Activated CD4-positive, alpha-beta T cell treated with anti-CD3 and anti-CD28 coated beads, Interleukin-2, amount 50 U/mL, for 16 hours (primary cell): Measurements from ENCODE around the gene USF3.

ENCODE experiments used
- DNase-seq: peaks from one replicate; pipeline ENCODE4 v3.0.0-alpha.2; 2020

The USF3 gene

DNA sequence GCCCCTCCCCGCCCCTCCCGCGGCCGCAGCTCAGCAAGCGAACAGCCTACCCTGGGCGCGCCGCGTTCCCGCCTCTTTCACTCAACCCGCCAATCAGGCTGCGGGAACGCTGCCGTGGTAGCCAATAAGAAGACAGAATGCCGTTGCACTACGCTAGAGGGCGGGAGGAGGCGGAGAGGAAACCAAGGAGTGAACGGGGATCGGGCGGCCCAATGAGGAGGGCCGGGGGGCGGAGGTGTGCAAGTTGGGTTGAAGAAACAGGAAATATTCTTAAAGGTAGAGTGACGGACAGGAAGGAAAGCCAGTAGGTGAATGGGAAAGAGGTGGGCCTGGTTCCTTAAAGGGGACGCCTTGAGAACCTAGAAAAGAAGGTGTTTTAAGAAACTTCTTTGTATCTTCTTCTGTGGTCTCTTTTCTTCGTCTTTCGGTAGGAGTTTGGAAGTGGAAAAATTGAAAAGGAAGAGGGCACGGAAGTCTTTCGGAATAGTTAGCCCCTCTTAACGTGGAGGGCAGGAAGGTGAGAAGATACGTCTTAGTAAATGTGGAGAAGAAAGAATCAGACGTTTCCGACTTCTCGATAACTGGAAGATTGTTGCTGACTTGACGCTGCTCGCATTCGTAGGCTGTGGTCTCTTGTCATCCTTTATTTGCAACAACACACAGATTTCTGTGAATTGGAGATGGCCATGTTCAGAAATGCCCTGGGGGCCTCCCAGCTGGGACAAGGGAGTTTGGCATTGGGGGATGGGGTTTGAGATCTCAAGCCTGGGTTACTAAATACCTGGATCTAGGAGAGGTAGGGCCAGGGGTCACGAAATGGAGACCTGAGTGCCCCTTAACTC, 437 bp upstream of the USF3 start:
- peak; percentile 99 for DNase-seq

DNA sequence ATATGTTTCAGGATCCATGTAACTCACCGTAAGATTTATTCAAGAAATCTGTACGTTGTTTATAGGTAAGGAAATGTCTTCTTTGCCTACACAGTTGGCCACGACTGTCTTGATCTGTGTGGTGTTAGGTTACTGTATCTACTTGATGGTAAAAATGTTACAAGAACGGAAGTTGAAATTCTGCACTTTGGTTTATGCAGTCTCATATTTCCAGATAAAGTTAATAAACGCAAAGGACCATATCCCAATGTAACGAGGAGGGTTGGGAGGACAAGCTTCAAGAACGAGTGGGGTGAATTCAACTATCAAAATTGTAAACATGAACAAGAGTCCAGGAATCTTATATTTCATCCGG, 1.0 kb downstream of the USF3 start:
- DNase-seq, result no peak

DNA sequence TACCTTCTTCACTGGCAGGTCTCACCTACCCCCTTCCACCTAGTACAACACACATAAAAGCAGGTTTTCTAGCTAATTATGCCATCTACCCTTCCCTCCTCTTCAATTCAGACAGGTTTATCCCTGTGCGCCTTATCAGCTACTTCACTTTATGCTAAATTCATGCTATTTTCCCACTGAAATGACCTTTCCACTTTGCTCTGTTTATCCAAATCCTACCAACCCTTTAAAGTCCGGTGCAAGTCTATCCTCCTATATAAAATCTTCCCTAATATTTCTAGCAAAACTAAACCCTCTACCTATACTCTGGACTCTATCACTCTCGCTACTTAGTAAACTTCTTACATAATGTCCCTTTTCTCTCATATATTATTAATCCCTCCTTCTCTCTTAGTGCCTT, 6.0 kb downstream of the USF3 start:
- no peak for DNase-seq

DNA sequence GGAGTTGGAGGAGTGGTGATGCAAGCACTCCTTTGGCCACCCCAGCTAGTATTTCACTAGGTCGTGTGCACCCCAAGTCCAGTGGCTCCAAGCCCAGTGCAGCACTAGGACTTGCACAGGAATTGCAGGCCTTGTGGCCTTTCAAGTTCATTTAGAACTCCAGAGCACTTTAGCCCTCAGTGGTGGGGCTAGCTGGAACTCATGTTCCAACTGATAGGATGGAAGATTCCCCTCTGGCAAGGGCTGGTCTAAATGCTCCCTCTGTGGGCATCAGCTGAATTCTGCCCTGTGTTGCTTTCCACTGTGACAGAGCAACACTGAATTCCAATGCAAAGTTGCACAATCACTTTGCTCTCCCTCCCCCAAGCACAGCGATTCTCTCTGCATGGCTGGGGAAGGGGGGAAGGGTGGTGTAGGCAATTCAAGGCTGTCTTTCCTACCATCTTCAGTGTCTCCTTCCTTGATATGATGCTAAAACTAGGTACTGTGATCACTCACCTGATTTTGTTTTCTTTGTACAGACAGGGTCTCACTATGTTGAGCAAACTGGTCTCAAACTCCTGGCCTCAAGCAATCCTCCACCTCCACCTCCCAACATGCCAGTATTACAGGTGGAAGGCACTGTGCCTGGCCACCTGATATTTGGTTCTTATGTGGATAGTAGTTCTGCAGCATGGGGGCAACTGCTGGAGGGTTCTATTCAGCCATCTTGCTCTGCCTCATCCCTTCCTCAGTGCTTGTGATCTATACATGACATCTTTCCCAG, 10.3 kb downstream of the USF3 start:
- DNase-seq, result no peak

DNA sequence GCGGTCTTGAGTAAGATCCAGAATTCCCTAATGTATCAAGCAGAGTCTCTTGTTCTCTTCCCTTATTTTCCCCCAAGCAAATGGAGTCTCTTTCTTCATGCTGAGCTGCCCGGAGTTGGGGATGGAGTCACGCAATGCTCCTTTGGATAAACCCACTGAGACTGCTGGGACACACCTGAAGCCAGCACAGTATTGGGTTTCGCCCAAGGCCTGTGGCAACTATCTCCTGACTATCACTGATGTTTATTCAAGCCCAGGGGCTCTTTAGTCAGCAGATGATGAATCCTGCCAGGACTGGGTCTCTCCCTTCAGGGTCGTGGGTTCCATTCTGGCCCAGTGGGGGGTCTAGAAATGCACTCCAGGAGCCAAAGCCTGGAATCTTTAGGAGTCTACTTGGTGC, 11.3 kb downstream of the USF3 start:
- DNase-seq, result no peak

DNA sequence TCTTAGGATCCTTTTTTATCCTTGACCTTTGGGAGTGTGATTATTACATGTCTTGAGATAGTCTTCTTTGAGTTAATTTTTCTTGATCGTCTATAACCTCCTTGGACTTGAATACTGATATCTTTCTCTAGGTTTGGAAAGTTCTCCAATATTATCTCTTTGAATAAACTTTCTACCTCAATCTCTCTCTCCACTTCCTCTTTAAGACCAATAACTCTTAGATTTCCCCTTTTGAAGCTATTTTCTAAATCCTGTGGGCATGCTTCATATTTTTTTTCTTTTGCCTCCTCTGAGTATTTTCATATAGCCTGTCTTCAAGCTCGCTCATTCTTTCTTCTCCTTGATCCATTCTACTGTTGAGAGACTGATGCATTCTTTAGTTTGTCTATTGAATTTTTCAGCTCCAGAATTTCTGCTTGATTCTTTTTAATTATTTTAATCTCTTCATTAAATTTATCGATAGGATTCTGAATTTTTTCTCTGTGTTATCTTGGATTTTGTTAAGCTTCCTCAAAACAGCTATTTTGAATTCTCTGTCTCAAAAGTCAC, 12.1 kb downstream of the USF3 start:
- DNase-seq, result no peak

DNA sequence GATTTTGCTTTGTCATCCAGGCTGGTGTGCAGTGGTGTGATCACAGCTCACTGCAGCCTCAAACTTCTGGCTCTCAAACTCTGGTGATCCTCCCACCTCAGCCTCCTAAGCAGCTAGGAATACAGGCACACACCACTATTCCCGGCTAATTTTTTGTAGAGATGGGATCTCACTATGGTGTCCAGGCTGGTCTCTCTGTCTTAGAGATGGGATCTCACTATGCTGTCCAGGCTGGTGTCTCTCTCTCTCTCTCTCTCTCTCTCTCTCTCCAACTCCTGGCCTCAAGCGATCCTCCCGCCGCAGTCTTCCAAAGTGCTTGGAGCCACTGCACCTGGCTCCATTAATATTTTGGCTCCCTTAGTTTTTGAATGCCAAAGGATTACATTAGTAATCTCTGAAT, 17.7 kb downstream of the USF3 start:
- no peak for DNase-seq

DNA sequence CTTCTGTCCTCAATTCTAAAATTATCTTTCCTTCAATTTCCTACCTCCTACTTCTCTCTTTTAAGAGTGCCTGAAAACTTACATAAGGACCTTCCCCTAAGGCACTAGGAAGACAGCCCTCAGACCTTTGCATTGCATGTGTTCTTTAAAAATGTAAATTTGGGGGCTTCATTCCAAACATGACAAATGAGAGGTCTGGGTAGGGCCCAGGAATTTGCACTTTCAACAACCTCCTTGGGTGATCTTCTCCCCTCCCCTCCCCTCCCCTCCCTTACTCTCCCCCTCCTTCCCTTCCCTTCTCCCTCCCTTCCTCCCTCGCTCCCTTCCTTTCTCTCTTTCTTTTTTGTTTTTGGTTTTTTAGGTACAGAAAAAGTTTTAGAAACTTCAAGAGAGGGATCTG, 18.7 kb downstream of the USF3 start:
- no peak for DNase-seq

DNA sequence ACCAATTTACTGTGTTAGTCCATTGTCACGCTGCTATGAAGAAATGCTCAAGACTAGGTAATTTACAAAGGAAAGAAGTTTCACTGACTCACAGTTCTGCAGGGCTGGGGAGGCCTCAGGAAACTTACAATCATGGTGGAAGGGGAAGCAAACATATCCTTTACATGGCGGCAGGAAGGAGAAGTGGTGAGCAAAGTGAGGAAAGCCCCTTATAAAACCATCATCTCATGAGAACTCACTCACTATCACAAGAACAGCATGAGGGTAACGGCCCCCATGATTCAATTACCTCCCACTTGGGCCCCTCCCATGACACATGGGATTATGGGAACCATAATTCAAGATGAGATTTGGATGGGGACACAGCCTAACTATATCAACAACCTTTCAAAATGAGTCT, 20.2 kb downstream of the USF3 start:
- no peak for DNase-seq

DNA sequence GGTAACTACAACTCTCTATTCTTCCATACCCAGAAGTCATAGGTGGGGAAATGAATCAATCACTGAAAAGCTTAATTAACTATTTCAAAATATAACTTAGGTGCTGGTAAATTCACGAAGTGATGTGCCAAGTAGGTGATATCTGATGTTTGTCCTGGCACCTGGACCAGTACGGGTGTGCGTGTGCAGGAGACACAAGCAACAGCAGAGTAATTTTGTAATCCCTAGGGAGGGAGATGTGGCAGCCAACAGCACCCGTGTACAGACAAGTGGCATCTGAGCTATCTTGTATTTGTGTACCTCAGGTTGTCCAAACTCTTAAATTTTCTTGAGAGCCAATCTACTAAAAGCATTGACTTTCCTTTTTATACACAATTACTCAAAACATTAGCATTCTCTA, 22.8 kb downstream of the USF3 start:
- DNase-seq, result no peak

DNA sequence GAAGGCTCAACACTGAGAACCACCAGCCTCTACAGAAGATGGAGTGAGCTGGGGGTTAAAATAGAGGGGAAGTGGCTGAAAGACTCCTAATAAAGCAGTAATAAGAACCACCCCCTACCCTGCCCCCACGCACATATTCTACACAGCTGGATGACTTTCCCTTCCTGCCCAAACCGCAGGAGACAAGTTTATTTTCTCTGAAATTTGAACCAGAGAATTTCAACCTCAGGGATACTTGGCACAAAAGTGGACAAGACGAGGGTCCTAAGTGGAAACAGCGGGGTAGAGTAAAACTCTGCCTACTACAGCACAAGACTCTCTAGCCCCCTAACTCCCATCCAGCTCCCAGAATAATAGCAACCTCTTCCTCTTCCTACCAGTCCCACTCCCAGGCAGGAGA, 28.4 kb downstream of the USF3 start:
- no peak for DNase-seq

DNA sequence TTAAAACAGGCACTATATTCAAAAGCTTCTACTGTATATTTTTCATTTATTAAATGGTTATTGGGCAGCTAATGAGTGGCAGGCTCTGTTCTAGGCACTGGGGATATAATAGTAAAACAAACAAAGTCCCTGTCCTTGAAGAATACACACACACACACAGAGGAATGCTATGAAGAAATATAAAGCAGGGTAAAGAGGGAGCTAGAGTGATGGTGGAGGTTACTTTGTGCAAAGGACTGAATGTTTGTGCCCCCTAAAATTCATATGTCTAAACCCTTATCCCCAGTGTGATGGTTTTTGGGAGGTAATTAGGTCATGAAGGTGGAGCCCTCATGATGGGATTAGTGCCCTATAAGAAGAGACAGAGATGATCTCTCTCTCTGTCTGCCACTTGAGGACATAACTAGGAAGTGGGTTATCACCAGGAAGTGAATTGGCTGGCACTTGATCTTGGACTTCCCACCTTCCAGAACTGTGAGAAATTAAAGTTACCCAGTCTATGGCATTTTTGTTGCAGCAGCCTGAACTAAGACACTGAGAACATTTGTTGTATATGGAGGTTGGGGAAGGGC, 31.8 kb downstream of the USF3 start:
- DNase-seq, result no peak

DNA sequence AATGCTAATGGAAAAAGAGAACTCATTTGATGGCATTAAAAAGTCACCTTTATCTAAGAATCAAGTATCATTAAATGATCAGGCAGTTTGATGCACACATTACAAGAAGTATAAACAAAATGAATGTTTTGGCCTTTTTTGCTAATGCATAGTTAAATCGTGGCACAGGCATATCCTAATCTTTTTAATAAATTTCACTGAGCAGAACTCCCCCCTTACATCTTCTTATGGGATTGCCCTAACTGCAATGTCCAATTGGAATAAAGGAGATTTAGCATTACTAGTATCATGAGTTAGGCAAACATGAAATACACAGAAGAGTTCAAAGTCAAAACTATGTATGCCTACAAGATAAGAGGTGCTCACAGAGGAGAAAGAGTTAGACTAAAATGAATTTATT, 32.7 kb downstream of the USF3 start:
- DNase-seq, result no peak

DNA sequence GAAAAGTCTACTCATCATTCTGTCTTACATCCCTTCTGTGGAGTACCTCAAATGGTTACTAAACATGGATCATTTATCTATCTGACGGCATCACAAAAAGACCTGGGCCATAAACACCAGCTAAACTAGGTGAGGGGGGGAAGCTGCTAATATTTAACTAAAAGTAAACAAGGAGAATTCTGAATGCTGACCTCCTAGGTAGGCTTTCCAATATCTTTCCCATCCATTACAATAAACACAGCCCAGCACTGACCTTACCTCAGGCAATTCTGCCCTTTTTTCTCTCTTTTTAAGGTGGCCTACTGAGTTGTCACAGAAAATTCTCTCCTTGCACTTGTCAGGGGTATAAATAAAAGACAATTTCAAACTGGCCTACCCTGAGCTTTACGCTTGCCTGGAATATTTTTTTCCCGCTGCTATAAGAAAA, 33.1 kb downstream of the USF3 start:
- no peak for DNase-seq

DNA sequence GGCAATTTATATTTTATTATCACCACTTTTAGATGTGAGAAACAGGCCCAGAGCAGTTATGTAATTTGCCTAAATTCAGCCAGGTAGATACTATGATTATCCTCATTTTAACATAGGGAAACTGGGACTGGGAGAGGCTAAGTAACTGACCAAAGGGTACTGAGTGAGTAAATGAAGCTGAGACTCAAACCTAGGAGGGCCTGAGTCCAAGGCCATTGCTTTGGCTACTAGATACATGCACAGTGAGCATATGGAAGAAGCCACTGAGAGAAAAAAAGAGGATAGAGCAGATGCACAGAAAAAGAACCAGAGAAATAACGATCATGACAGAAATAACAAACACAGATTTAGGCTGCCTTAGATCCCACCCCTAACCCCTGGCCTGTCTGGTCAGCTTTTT, 33.6 kb downstream of the USF3 start:
- no peak for DNase-seq

DNA sequence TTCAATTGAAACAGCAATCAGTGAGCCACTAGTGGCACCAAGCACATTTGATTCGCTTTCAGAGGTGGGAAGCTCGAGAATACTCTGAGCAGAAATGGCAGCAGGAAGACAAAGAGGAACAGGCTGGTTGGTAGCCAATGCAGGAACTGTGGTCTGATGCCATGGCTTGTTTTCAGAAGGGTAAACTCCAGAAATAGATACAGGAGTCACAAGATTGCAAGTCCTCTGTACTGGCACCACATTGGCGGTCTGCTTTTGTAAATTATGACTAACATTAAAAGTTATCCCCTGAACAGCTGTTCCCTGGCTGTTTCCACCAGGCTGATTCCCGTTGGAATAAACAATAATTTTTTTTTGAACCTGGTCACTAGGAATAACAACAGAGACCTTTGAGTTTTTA, 35.5 kb downstream of the USF3 start:
- DNase-seq, result no peak

DNA sequence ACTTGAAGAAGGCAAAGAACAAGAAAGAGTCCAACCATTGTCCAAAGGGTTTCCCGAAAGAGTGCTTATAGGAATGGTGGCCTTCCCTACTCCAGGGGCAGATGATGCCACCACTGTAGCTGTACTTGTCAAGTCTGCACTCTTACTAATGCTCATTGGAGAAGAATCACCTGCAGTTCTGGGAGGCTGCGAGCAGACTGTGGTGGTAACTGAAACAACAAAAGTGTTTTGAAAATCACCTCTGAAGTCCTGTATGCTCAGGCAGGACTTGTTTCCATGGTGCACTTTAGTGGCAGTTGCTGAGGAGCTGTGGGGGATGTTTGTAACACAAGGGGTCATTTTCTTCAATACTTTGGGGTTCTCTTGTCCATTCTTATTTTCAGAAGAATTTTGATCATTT, 36.0 kb downstream of the USF3 start:
- no peak for DNase-seq

DNA sequence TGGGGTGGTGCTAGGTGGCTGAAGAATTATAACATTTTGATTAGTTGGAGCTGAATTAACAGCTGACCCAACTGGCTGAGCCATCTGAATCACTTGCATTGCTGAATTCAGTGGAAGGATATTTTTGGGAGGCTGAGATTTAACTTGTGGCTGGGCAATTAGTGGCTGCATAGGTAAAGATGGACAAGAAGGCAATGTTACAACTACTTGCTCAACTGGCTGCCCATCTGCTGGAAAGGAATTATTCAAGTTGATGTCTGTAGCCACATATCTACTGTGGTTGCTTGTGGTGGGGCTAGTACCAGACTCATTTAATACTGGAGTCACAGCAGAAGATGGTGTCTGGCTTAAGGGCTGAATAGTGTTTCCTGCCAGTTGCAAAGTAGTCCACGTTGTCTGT, 36.4 kb downstream of the USF3 start:
- no peak for DNase-seq

DNA sequence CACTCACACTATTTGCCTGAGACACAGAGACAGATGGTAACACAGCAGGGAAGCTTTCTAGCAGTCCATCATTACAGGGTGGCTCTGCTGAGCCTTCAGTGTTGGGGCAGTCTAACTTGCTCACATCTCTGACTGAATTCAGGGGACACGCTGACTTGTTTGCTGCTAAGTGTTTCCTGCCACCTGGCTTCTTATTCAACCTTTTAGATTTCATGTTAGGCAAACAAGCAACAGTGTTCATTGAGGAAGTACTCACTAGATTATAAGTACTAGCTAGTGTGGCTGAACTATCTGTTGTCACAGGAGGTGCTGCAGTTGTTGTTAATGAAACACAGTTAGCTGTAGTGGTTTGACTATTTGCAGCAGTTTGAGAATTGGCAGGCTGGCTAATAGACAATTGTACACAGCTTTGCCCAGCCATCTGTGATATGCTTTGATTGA, 37.3 kb downstream of the USF3 start:
- no peak for DNase-seq

DNA sequence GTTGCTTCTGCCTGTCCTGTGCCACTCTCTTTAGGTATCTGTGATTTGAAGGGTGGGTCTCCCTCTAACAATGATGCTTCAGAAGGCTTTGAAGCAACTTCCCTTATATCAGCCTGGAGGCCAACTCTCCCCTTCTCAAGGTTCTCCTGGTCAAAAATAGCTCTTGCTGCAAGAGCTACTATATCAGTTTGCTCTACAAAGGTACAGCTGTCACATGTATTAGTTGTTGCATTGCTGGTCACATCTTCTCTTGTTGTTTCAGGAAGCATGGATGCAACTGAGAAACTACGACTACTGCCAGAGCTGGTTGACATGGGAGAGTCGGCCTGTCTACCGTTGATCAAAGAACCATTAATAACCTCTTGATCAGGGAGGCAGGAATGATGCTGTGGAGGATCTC, 38.3 kb downstream of the USF3 start:
- no peak for DNase-seq

DNA sequence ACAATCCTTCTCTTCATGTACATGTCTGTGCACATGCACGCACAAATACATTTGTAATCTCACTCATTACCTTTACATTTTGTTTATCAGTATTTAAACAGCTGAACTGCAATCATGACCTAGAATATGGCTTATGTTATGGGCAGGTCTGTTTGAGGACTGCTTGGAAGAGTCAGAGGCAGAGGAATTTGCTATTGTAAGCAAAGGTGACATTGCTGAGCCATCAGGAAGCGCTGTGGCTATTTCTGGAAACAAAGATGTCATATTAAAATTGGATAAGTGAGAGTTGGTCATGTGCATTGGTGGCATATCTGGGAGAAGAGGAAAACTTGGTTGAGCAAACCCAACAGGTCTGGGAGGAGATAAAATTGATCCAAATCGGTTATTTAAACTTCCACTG, 41.6 kb downstream of the USF3 start:
- DNase-seq, result no peak

DNA sequence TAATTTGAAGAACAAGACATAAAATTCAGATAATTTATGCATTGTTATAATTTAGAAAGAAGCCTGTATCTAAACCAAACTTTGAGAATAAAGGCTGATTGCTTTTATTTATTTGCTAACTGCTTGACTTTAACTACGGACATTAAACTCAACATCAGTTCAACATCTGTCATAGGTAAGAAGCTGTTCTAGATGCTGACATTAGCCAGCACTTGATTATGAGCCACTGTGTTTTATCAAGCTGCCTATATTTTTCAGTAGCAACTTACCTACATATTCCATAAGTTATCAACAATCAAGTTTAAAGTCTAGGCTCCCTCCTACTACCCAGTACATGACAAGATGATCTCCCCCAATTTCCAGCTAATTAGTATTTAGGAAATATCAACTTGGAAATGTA, 42.1 kb downstream of the USF3 start:
- no peak for DNase-seq

DNA sequence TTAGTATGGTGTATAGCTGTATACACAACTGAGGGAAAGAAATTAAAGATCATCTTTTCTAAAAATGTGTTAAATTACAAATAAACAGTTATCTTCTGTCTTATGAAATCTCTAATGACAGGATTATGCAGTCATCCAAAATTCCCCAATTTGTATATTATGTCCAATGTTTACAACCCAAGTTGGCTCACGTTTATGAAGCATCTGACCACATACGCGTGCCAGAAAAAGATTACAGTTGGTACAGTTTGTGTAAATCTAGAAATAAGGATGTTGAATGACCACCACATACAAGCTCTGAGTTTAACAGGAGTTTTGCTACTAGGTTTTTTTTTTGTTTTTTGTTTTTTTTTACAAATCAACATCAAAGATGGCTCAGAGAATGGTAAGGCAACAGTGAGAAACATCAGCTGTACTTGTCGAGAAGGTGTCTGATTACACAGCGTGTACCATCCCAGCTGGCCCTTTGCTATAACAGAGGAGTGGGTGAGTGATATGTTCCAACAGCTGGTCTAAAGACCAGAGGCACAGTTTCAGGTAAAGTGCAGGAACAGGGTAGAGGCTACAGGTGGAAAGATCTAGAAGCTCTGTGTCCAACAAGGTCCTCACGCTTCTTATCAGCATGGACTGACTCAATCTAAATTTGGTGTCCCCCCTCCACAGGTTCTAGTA, 47.1 kb downstream of the USF3 start:
- DNase-seq, result no peak
